ENCODE measurements around the gene TRIM33.
"Not testable (repeated sequence)": the region's sequence is repeated elsewhere in the genome, so short reads cannot be mapped to it uniquely, and the experiment has no call there.

Gene TRIM33

DNA sequence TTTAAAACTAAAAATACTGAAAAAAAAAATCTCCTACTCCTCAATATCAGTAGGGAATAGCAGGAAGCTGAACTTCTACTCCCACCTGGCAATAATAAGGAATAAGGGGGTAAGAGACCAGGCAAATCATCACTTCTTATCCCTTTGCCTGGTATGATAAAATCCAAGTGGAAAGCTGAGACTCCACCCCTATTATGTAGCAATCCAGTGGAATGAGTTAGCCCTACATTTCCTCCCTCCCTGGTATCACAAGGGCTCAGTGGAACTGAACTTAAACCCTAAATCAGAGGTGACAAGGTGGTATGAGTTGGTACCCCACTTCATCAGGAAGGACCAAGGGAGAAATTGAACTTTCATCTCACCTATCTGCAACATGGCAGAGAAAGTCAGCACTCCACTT lies 25.7 kb downstream of the TRIM33 start:
- Histone ChIP-seq H3K4me3 (replicated peaks; ENCODE audit: insufficient read depth, low read length) (no peak overlapping the region), H3K27ac (replicated peaks) (no peak overlapping the region), H3K27me3 (ENCODE audit: insufficient read depth, poor library complexity, severe bottlenecking) (no peaks in the 10 kb centered on the region)
- no peak for TF ChIP-seq POLR2AphosphoS5 (IDR thresholded peaks at IDR 0.05; ENCODE audit: low read depth)
- TF ChIP-seq GABPA (IDR thresholded peaks at IDR 0.05; ENCODE audit: low read depth) = no peak
- TF ChIP-seq CTCF (IDR thresholded peaks at IDR 0.05; ENCODE audit: insufficient read depth, low read length) = no peak
- TF ChIP-seq, protein P1, sequence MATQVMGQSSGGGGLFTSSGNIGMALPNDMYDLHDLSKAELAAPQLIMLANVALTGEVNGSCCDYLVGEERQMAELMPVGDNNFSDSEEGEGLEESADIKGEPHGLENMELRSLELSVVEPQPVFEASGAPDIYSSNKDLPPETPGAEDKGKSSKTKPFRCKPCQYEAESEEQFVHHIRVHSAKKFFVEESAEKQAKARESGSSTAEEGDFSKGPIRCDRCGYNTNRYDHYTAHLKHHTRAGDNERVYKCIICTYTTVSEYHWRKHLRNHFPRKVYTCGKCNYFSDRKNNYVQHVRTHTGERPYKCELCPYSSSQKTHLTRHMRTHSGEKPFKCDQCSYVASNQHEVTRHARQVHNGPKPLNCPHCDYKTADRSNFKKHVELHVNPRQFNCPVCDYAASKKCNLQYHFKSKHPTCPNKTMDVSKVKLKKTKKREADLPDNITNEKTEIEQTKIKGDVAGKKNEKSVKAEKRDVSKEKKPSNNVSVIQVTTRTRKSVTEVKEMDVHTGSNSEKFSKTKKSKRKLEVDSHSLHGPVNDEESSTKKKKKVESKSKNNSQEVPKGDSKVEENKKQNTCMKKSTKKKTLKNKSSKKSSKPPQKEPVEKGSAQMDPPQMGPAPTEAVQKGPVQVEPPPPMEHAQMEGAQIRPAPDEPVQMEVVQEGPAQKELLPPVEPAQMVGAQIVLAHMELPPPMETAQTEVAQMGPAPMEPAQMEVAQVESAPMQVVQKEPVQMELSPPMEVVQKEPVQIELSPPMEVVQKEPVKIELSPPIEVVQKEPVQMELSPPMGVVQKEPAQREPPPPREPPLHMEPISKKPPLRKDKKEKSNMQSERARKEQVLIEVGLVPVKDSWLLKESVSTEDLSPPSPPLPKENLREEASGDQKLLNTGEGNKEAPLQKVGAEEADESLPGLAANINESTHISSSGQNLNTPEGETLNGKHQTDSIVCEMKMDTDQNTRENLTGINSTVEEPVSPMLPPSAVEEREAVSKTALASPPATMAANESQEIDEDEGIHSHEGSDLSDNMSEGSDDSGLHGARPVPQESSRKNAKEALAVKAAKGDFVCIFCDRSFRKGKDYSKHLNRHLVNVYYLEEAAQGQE (IDR thresholded peaks at IDR 0.05; ENCODE audit: insufficient replicate concordance, low read depth) = no peak
- no peak for DNase-seq (ENCODE audit: low read depth in 1 of 2, low spot score in 1 of 2)

DNA sequence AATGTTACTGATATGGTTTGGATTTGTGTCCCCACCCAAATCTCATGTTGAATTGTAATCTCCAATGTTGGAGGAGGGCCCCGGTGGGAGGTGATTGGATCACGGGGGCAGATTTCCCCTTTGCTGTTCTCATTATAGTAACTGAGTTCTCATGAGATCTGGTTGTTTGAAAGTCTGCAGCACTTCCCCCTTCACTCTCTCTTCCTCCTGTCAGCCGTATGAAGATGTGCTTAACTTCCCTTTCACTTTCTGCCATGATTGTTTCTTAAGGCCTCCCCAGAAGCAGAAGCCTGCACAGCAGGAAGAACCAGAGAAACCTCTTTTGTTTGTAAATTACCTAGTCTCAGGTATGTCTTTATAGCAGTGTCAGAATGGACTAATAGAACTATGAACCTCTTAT lies 28.4 kb downstream of the TRIM33 start:
- peak; percentile 59 to 71 for DNase-seq (ENCODE audit: low read depth in 1 of 2, low spot score in 1 of 2)
- Histone ChIP-seq H3K4me3 (replicated peaks; ENCODE audit: insufficient read depth, low read length) (no peak overlapping the region), H3K27ac (replicated peaks) (peak overlapping the region; percentile 39), H3K27me3 (ENCODE audit: insufficient read depth, poor library complexity, severe bottlenecking) (no peaks in the 10 kb centered on the region)
- no peak for TF ChIP-seq CTCF (IDR thresholded peaks at IDR 0.05; ENCODE audit: insufficient read depth, low read length)
- no peak for TF ChIP-seq GABPA (IDR thresholded peaks at IDR 0.05; ENCODE audit: low read depth)
- TF ChIP-seq, protein P1 (IDR thresholded peaks at IDR 0.05; ENCODE audit: insufficient replicate concordance, low read depth) = no peak
- TF ChIP-seq POLR2AphosphoS5 (IDR thresholded peaks at IDR 0.05; ENCODE audit: low read depth) = 0 out of 2 replicates have a peak, but pooled peaks have one; percentile 25
- peak; percentile 96 for TF ChIP-seq SPI1 (IDR thresholded peaks at IDR 0.05; ENCODE audit: borderline replicate concordance, low read depth)

DNA sequence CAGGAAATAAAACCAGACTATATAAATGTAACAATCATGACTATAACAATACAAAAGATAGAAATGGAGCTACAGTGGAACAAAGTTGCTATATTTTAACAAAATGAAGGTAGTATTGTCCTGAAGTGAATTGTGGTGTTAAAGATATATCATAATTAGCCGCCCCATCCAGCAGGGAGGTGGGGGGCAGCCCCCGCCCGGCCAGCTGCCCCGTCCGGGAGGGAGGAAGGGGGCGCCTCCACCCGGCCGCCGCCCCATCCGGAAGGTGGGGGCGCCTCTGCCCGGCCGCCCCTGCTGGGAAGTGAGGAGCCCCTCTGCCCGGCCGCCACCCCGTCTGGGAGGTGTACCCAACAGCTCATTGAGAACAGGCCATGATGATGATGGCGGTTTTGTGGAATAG lies 31.4 kb downstream of the TRIM33 start:
- H3K27me3 ChIP-seq (ENCODE audit: insufficient read depth, poor library complexity, severe bottlenecking); H3K27ac ChIP-seq (replicated peaks); DNase-seq (ENCODE audit: low read depth in 1 of 2, low spot score in 1 of 2); H3K4me3 ChIP-seq (replicated peaks; ENCODE audit: insufficient read depth, low read length): not testable (repeated sequence)

GRCh38 chr1:114479134-114479533 lies 31.9 kb downstream of the TRIM33 start:
- TF ChIP-seq CTCF (IDR thresholded peaks at IDR 0.05; ENCODE audit: insufficient read depth, low read length) (no peak), POLR2AphosphoS5 (IDR thresholded peaks at IDR 0.05; ENCODE audit: low read depth) (no peak), GABPA (IDR thresholded peaks at IDR 0.05; ENCODE audit: low read depth) (no peak), SPI1 (IDR thresholded peaks at IDR 0.05; ENCODE audit: borderline replicate concordance, low read depth) (no peak)
- TF ChIP-seq, protein P1 (IDR thresholded peaks at IDR 0.05; ENCODE audit: insufficient replicate concordance, low read depth) = no peak
- no peak for DNase-seq (ENCODE audit: low read depth in 1 of 2, low spot score in 1 of 2)
- Histone ChIP-seq H3K27ac (replicated peaks) (no peak overlapping the region), H3K27me3 (ENCODE audit: insufficient read depth, poor library complexity, severe bottlenecking) (no peaks in the 10 kb centered on the region), H3K4me3 (replicated peaks; ENCODE audit: insufficient read depth, low read length) (no peak overlapping the region)

All from HL-60 (cell line).